PC-9 (cell line): ENCODE data around the gene EDC3.

Source experiments
- EZH2 ChIP-seq: fragments of 200-600 bp; sonication (generic); IDR thresholded peaks from 2 replicates; pipeline ENCODE4 v1.8.0; 2017; ENCODE audit warnings: antibody characterized with exemption, low read depth
- TF ChIP-seq, protein P1 (sequence below): fragments of 200-600 bp; sonication (generic); conservative IDR thresholded peaks from 2 replicates; pipeline ENCODE4 v1.6.1; 2017; ENCODE audit warnings: mixed run types, antibody characterized with exemption, mild to moderate bottlenecking, moderate library complexity

DNA sequence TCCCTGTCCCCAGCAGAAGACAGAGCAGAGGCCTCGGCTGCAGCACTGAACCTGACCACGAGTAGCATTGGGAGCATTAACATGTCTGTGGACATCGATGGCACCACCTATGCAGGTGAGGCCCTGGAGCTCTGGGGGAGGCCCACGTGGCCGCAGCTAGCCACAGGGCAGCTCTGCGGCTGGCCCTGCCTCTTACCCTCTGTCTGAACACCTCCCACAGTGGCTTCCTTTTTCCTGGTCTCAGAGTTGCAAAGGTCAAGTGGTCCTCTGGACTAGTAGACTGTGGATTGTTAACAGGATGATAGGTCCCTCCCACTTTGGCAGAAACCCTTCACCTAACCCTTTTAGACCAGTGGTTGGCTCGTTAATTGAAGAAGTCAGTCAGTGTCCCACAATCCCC is 102.7 kb downstream of the EDC3 start:
- TF ChIP-seq, protein P1, sequence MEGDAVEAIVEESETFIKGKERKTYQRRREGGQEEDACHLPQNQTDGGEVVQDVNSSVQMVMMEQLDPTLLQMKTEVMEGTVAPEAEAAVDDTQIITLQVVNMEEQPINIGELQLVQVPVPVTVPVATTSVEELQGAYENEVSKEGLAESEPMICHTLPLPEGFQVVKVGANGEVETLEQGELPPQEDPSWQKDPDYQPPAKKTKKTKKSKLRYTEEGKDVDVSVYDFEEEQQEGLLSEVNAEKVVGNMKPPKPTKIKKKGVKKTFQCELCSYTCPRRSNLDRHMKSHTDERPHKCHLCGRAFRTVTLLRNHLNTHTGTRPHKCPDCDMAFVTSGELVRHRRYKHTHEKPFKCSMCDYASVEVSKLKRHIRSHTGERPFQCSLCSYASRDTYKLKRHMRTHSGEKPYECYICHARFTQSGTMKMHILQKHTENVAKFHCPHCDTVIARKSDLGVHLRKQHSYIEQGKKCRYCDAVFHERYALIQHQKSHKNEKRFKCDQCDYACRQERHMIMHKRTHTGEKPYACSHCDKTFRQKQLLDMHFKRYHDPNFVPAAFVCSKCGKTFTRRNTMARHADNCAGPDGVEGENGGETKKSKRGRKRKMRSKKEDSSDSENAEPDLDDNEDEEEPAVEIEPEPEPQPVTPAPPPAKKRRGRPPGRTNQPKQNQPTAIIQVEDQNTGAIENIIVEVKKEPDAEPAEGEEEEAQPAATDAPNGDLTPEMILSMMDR = no peak
- no peak for TF ChIP-seq EZH2
